Measurements from ENCODE around the gene FAM151A.
A peak's percentile ranks its signal among the peaks of the same experiment; 100 is the strongest.

Gene FAM151A

GRCh38 chr1:54606096-54606989, 17.0 kb downstream of the FAM151A start:
- peak overlapping the region; percentile 4 for H2BK15ac ChIP-seq (ENCODE audit: low read length)
- H3K4me3 ChIP-seq (ENCODE audit: low read length in 2 of 2), result peak overlapping the region in 1 of 2 donors; percentile 15
- H3K36me3 ChIP-seq (replicated peaks in 1 of 2; ENCODE audit: control insufficient read depth in 2 of 2, insufficient read depth in 2 of 2, low read length in 2 of 2), result no peaks in the 10 kb centered on the region
- H4K91ac ChIP-seq (ENCODE audit: low read depth, low read length, poor library complexity), result no peak overlapping the region
- H3K79me1 ChIP-seq (ENCODE audit: low read depth, low read length), result no peaks in the 10 kb centered on the region
- H3K4me2 ChIP-seq (ENCODE audit: insufficient read depth, low read length, poor library complexity, severe bottlenecking), result no peak overlapping the region
- H3K27me3 ChIP-seq (ENCODE audit: control insufficient read depth in 3 of 3, insufficient read depth in 3 of 3, low read depth in 1 of 3, low read length in 3 of 3), result no peaks in the 10 kb centered on the region
- H3K9ac ChIP-seq (ENCODE audit: low read depth, low read length, poor library complexity), result no peak overlapping the region
- no CpG with 5 or more reads among the region's 9 CpGs for WGBS, 2 donors (ENCODE audit: extremely low coverage in 2 of 2, insufficient read length in 2 of 2, insufficient replicate concordance in 1 of 2)
- no peak overlapping the region for H3K14ac ChIP-seq (ENCODE audit: low read length)
- peak overlapping the region; percentile 79 for H2AK5ac ChIP-seq (ENCODE audit: low read depth, low read length)
- H3K27ac ChIP-seq (replicated peaks; ENCODE audit: low read length), result no peak overlapping the region
- H3K4ac ChIP-seq (ENCODE audit: low read length), result no peak overlapping the region
- no peak for DNase-seq (ENCODE audit: low spot score)
- no peaks in the 10 kb centered on the region for H3K9me3 ChIP-seq (replicated peaks in 1 of 2; ENCODE audit: control insufficient read depth in 2 of 2, insufficient read depth in 1 of 2, low read depth in 1 of 2, low read length in 2 of 2)
- H3K18ac ChIP-seq (ENCODE audit: low read length), result peak overlapping the region; percentile 58
- H4K8ac ChIP-seq (ENCODE audit: low read depth, low read length), result no peak overlapping the region
- H3K4me1 ChIP-seq (ENCODE audit: control insufficient read depth in 2 of 2, insufficient read depth in 1 of 2, low read depth in 1 of 2, low read length in 2 of 2), result peaks cover 0 to 5% of the 10 kb centered on the region in 2 donors
- no peak overlapping the region for H3K23ac ChIP-seq (ENCODE audit: low read depth, low read length, poor library complexity)
- H2BK12ac ChIP-seq (ENCODE audit: low read length), result no peak overlapping the region
- no peak overlapping the region for H2AFZ ChIP-seq (ENCODE audit: low read length)
- H2BK5ac ChIP-seq (ENCODE audit: low read length), result peak overlapping the region; percentile 6
- H2BK120ac ChIP-seq (ENCODE audit: low read depth, low read length), result no peak overlapping the region

GRCh38 chr1:54604572-54605370, 18.6 kb downstream of the FAM151A start:
- H3K9me3 ChIP-seq (replicated peaks in 1 of 2; ENCODE audit: control insufficient read depth in 2 of 2, insufficient read depth in 1 of 2, low read depth in 1 of 2, low read length in 2 of 2), result peaks cover 0 to 2% of the 10 kb centered on the region in 2 donors

GRCh38 chr1:54604051-54604450, 19.3 kb downstream of the FAM151A start:
- Histone ChIP-seq H3K9me3 (replicated peaks in 1 of 2; ENCODE audit: control insufficient read depth in 2 of 2, insufficient read depth in 1 of 2, low read depth in 1 of 2, low read length in 2 of 2) (peaks cover 0 to 2% of the 10 kb centered on the region in 2 donors), H2BK120ac (ENCODE audit: low read depth, low read length) (no peak overlapping the region), H2BK15ac (ENCODE audit: low read length) (peak overlapping the region; percentile 62), H3K4me3 (ENCODE audit: low read length in 2 of 2) (no peak overlapping the region), H3K27ac (replicated peaks; ENCODE audit: low read length) (no peak overlapping the region), H4K91ac (ENCODE audit: low read depth, low read length, poor library complexity) (no peak overlapping the region), H3K4me2 (ENCODE audit: insufficient read depth, low read length, poor library complexity, severe bottlenecking) (no peak overlapping the region), H3K18ac (ENCODE audit: low read length) (no peak overlapping the region), H2BK5ac (ENCODE audit: low read length) (no peak overlapping the region), H3K4me1 (ENCODE audit: control insufficient read depth in 2 of 2, insufficient read depth in 1 of 2, low read depth in 1 of 2, low read length in 2 of 2) (peaks cover 0 to 6% of the 10 kb centered on the region in 2 donors), H2AFZ (ENCODE audit: low read length) (no peak overlapping the region), H3K9ac (ENCODE audit: low read depth, low read length, poor library complexity) (no peak overlapping the region), H4K8ac (ENCODE audit: low read depth, low read length) (no peak overlapping the region), H2AK5ac (ENCODE audit: low read depth, low read length) (peak overlapping the region; percentile 82), H3K23ac (ENCODE audit: low read depth, low read length, poor library complexity) (no peak overlapping the region), H3K27me3 (ENCODE audit: control insufficient read depth in 3 of 3, insufficient read depth in 3 of 3, low read depth in 1 of 3, low read length in 3 of 3) (no peaks in the 10 kb centered on the region), H2BK12ac (ENCODE audit: low read length) (no peak overlapping the region), H3K4ac (ENCODE audit: low read length) (no peak overlapping the region), H3K36me3 (replicated peaks in 1 of 2; ENCODE audit: control insufficient read depth in 2 of 2, insufficient read depth in 2 of 2, low read length in 2 of 2) (peaks cover 0 to 2% of the 10 kb centered on the region in 2 donors), H3K14ac (ENCODE audit: low read length) (no peak overlapping the region), H3K79me1 (ENCODE audit: low read depth, low read length) (no peaks in the 10 kb centered on the region)
- no CpG with 5 or more reads among the region's 7 CpGs for WGBS, 2 donors (ENCODE audit: extremely low coverage in 2 of 2, insufficient read length in 2 of 2, insufficient replicate concordance in 1 of 2)
- no peak for DNase-seq (ENCODE audit: low spot score)

More at GRCh38 chr1:54604572-54605370, 18.6 kb downstream of the FAM151A start:
- H3K27me3 ChIP-seq (ENCODE audit: control insufficient read depth in 3 of 3, insufficient read depth in 3 of 3, low read depth in 1 of 3, low read length in 3 of 3), result no peaks in the 10 kb centered on the region
- peak overlapping the region; percentile 0 for H3K9ac ChIP-seq (ENCODE audit: low read depth, low read length, poor library complexity)
- no peak overlapping the region for H2BK120ac ChIP-seq (ENCODE audit: low read depth, low read length)
- H3K4me2 ChIP-seq (ENCODE audit: insufficient read depth, low read length, poor library complexity, severe bottlenecking), result no peak overlapping the region
- no peak overlapping the region for H2BK12ac ChIP-seq (ENCODE audit: low read length)
- H3K79me1 ChIP-seq (ENCODE audit: low read depth, low read length), result no peaks in the 10 kb centered on the region
- H2AK5ac ChIP-seq (ENCODE audit: low read depth, low read length), result no peak overlapping the region
- H3K23ac ChIP-seq (ENCODE audit: low read depth, low read length, poor library complexity), result no peak overlapping the region
- DNase-seq (ENCODE audit: low spot score), result no peak
- H2AFZ ChIP-seq (ENCODE audit: low read length), result no peak overlapping the region
- H3K27ac ChIP-seq (replicated peaks; ENCODE audit: low read length), result no peak overlapping the region
- peak overlapping the region in 1 of 2 donors; percentile 30 for H3K4me3 ChIP-seq (ENCODE audit: low read length in 2 of 2)
- peak overlapping the region; percentile 42 for H3K18ac ChIP-seq (ENCODE audit: low read length)
- H3K36me3 ChIP-seq (replicated peaks in 1 of 2; ENCODE audit: control insufficient read depth in 2 of 2, insufficient read depth in 2 of 2, low read length in 2 of 2), result peaks cover 0 to 2% of the 10 kb centered on the region in 2 donors
- H3K4ac ChIP-seq (ENCODE audit: low read length), result no peak overlapping the region
- no peak overlapping the region for H4K91ac ChIP-seq (ENCODE audit: low read depth, low read length, poor library complexity)
- H2BK15ac ChIP-seq (ENCODE audit: low read length), result no peak overlapping the region
- H2BK5ac ChIP-seq (ENCODE audit: low read length), result no peak overlapping the region
- peaks cover 0 to 6% of the 10 kb centered on the region in 2 donors for H3K4me1 ChIP-seq (ENCODE audit: control insufficient read depth in 2 of 2, insufficient read depth in 1 of 2, low read depth in 1 of 2, low read length in 2 of 2)
- no CpG with 5 or more reads among the region's 13 CpGs for WGBS, 2 donors (ENCODE audit: extremely low coverage in 2 of 2, insufficient read length in 2 of 2, insufficient replicate concordance in 1 of 2)
- peak overlapping the region; percentile 57 for H3K14ac ChIP-seq (ENCODE audit: low read length)
- H4K8ac ChIP-seq (ENCODE audit: low read depth, low read length), result no peak overlapping the region

GRCh38 chr1:54603241-54603640, 20.1 kb downstream of the FAM151A start:
- no peak overlapping the region for H3K27ac ChIP-seq (replicated peaks; ENCODE audit: low read length)
- peak overlapping the region; percentile 23 for H3K18ac ChIP-seq (ENCODE audit: low read length)
- H2AFZ ChIP-seq (ENCODE audit: low read length), result no peak overlapping the region
- H2BK120ac ChIP-seq (ENCODE audit: low read depth, low read length), result no peak overlapping the region
- no peak overlapping the region for H3K4me2 ChIP-seq (ENCODE audit: insufficient read depth, low read length, poor library complexity, severe bottlenecking)
- H3K23ac ChIP-seq (ENCODE audit: low read depth, low read length, poor library complexity), result peak overlapping the region; percentile 46
- no peak overlapping the region for H4K8ac ChIP-seq (ENCODE audit: low read depth, low read length)
- no peaks in the 10 kb centered on the region for H3K79me1 ChIP-seq (ENCODE audit: low read depth, low read length)
- peaks cover 0 to 6% of the 10 kb centered on the region in 2 donors for H3K4me1 ChIP-seq (ENCODE audit: control insufficient read depth in 2 of 2, insufficient read depth in 1 of 2, low read depth in 1 of 2, low read length in 2 of 2)
- peaks cover 0 to 2% of the 10 kb centered on the region in 2 donors for H3K9me3 ChIP-seq (replicated peaks in 1 of 2; ENCODE audit: control insufficient read depth in 2 of 2, insufficient read depth in 1 of 2, low read depth in 1 of 2, low read length in 2 of 2)
- H3K4ac ChIP-seq (ENCODE audit: low read length), result no peak overlapping the region
- no peak overlapping the region for H3K9ac ChIP-seq (ENCODE audit: low read depth, low read length, poor library complexity)
- H4K91ac ChIP-seq (ENCODE audit: low read depth, low read length, poor library complexity), result no peak overlapping the region
- DNase-seq (ENCODE audit: low spot score), result no peak
- H2BK12ac ChIP-seq (ENCODE audit: low read length), result no peak overlapping the region
- H2AK5ac ChIP-seq (ENCODE audit: low read depth, low read length), result no peak overlapping the region
- WGBS, 2 donors (ENCODE audit: extremely low coverage in 2 of 2, insufficient read length in 2 of 2, insufficient replicate concordance in 1 of 2), result no CpG with 5 or more reads among the region's 6 CpGs
- H3K14ac ChIP-seq (ENCODE audit: low read length), result no peak overlapping the region
- H3K36me3 ChIP-seq (replicated peaks in 1 of 2; ENCODE audit: control insufficient read depth in 2 of 2, insufficient read depth in 2 of 2, low read length in 2 of 2), result peaks cover 0 to 2% of the 10 kb centered on the region in 2 donors
- no peak overlapping the region for H2BK15ac ChIP-seq (ENCODE audit: low read length)
- no peak overlapping the region for H3K4me3 ChIP-seq (ENCODE audit: low read length in 2 of 2)
- no peak overlapping the region for H2BK5ac ChIP-seq (ENCODE audit: low read length)
- no peaks in the 10 kb centered on the region for H3K27me3 ChIP-seq (ENCODE audit: control insufficient read depth in 3 of 3, insufficient read depth in 3 of 3, low read depth in 1 of 3, low read length in 3 of 3)
